CD14-positive monocyte (primary cell): ENCODE data around the gene ANKRD60. TPM values are rescaled to one million over a fixed set of nuclear protein-coding genes. Genes with fewer than 3 reads are reported as not detected.
A peak's percentile ranks its signal among the peaks of the same experiment; 100 is the strongest.

Experiments used
- DNase-seq, 3 donors: peaks; one replicate each; pipeline ENCODE4 v3.0.0-alpha.2; 2011 to 2022
- H2AFZ ChIP-seq: 2 replicates; pipeline ENCODE4 v1.6.0; 2012; ENCODE audit warnings: mild to moderate bottlenecking, low read depth, low read length, inconsistent platforms; ENCODE audit not compliant: insufficient read depth, poor library complexity, severe bottlenecking
- H3K27ac ChIP-seq, 2 donors: 1 replicate in 1 of 2; 2 replicates in 1 of 2; pipeline ENCODE4 v1.5.1; 2012 to 2013; ENCODE audit warnings: low read length in 2 of 2, control low read depth in 1 of 2, inconsistent platforms in 1 of 2, low read depth in 1 of 2, mild to moderate bottlenecking in 1 of 2
- H3K27me3 ChIP-seq, 2 donors: one replicate each; pipeline versions ENCODE4 v1.6.0 to v1.6.1; 2011 to 2013; ENCODE audit warnings: low read length in 2 of 2; ENCODE audit not compliant: control insufficient read depth in 2 of 2, insufficient read depth in 2 of 2
- H3K36me3 ChIP-seq, 2 donors: replicated peaks in 1 of 2; 1 replicate in 1 of 2; 2 replicates in 1 of 2; pipeline versions ENCODE4 v1.5.1 to v1.6.1; 2012 to 2013; ENCODE audit warnings: low read length in 2 of 2, control low read depth in 1 of 2, inconsistent platforms in 1 of 2, mild to moderate bottlenecking in 1 of 2; ENCODE audit not compliant: insufficient read depth in 2 of 2, control insufficient read depth in 1 of 2
- H3K4me1 ChIP-seq, 2 donors: 1 replicate in 1 of 2; 2 replicates in 1 of 2; pipeline versions ENCODE4 v1.5.1 to v1.6.1; 2012 to 2013; ENCODE audit warnings: low read length in 2 of 2, control low read depth in 1 of 2, inconsistent platforms in 1 of 2, mild to moderate bottlenecking in 1 of 2, moderate library complexity in 1 of 2; ENCODE audit not compliant: insufficient read depth in 2 of 2, control insufficient read depth in 1 of 2
- H3K4me2 ChIP-seq: replicated peaks from 2 replicates; pipeline ENCODE3; 2012; ENCODE audit warnings: low read length, moderate library complexity, mild to moderate bottlenecking; ENCODE audit not compliant: poor library complexity, severe bottlenecking; ENCODE audit errors: extremely low read depth
- H3K4me3 ChIP-seq, 3 experiments: fragments of 200-600 bp in 1 of 3; sonication (generic) in 1 of 3; replicated peaks in 1 of 3; 1 replicate in 2 of 3; 2 replicates in 1 of 3; pipeline ENCODE4 v1.5.1; 2011 to 2013; ENCODE audit warnings: low read length in 3 of 3, mild to moderate bottlenecking in 3 of 3, control low read depth in 2 of 3, low read depth in 2 of 3, inconsistent platforms in 1 of 3, moderate library complexity in 1 of 3
- H3K79me2 ChIP-seq: 2 replicates; pipeline ENCODE4 v1.6.0; 2012; ENCODE audit warnings: mild to moderate bottlenecking, control low read depth, inconsistent platforms, low read length, moderate library complexity; ENCODE audit not compliant: insufficient read depth
- H3K9ac ChIP-seq: 2 replicates; pipeline ENCODE4 v1.6.0; 2017; ENCODE audit warnings: low read length, mild to moderate bottlenecking; ENCODE audit not compliant: insufficient read depth, poor library complexity, severe bottlenecking
- H3K9me3 ChIP-seq, 2 donors: replicated peaks in 1 of 2; 1 replicate in 1 of 2; 2 replicates in 1 of 2; pipeline versions ENCODE4 v1.5.1 to v1.6.1; 2012 to 2013; ENCODE audit warnings: low read length in 2 of 2, control low read depth in 1 of 2; ENCODE audit not compliant: control insufficient read depth in 1 of 2, insufficient read depth in 1 of 2
- H4K20me1 ChIP-seq: 2 replicates; pipeline ENCODE4 v1.6.0; 2012; ENCODE audit warnings: mild to moderate bottlenecking, low read length, control low read depth, moderate library complexity; ENCODE audit not compliant: insufficient read depth
- H3K27ac Mint-ChIP-seq, 7 donors: one replicate each; pipeline ENCODE4 v1.8.0; 2020; ENCODE audit warnings: mild to moderate bottlenecking in 7 of 7, mixed read lengths in 7 of 7, moderate library complexity in 6 of 7, inconsistent platforms in 2 of 7
- H3K27me3 Mint-ChIP-seq, 3 donors: one replicate each; pipeline ENCODE4 v1.8.0; 2021 to 2022; ENCODE audit warnings: low read depth in 3 of 3, mild to moderate bottlenecking in 3 of 3, mixed read lengths in 3 of 3, moderate library complexity in 3 of 3, inconsistent platforms in 1 of 3
- H3K36me3 Mint-ChIP-seq, 2 donors: one replicate each; pipeline ENCODE4 v1.8.0; 2020; ENCODE audit warnings: mixed read lengths in 2 of 2, inconsistent platforms in 1 of 2, mild to moderate bottlenecking in 1 of 2
- H3K4me1 Mint-ChIP-seq: one replicate; pipeline ENCODE4 v1.8.0; 2020; ENCODE audit warnings: mild to moderate bottlenecking, mixed read lengths
- H3K4me3 Mint-ChIP-seq, 2 donors: one replicate each; pipeline ENCODE4 v1.8.0; 2020; ENCODE audit warnings: mild to moderate bottlenecking in 2 of 2, mixed read lengths in 2 of 2, moderate library complexity in 1 of 2
- H3K9me3 Mint-ChIP-seq, 7 donors: one replicate each; pipeline ENCODE4 v1.8.0; 2020 to 2022; ENCODE audit warnings: mixed read lengths in 7 of 7, mild to moderate bottlenecking in 6 of 7, moderate library complexity in 6 of 7, inconsistent platforms in 2 of 7
- WGBS: methylation state at CpG from one replicate; pipeline ENCODE4 v1.1.5; 2013; ENCODE audit warnings: missing lambda C conversion rate; ENCODE audit not compliant: insufficient coverage; 5-methylcytosine and 5-hydroxymethylcytosine counted together
- intact Hi-C, 2 donors: fragments of 100-400 bp; cut with micrococcal nuclease; formaldehyde crosslinking; loops; one replicate each; pipeline versions ENCODE4 v1.15.0 to v1.15.1; 2023
- polyA plus RNA-seq, 3 donors: library from polyadenylated mRNA; depleted of rRNA in 1 of 3; unstranded in 2 of 3; stranded (reverse) in 1 of 3; fragments of 300-500 nt in 2 of 3; fragments of >200 nt in 1 of 3; fragmentation: Illumina TruSeq in 2 of 3; gene quantifications; 1 replicate in 2 of 3; 2 replicates in 1 of 3; pipeline ENCODE4 v1.2.3, GENCODE V29; 2012 to 2021
- TF ChIP-seq, protein P1 (sequence below): fragments of 200-600 bp; IDR thresholded peaks from one replicate; pipeline ENCODE4 v1.8.0; 2022; ENCODE audit warnings: antibody characterized with exemption, mild to moderate bottlenecking

Gene ANKRD60
- polyA plus RNA-seq, 3 donors, result not detected

DNA sequence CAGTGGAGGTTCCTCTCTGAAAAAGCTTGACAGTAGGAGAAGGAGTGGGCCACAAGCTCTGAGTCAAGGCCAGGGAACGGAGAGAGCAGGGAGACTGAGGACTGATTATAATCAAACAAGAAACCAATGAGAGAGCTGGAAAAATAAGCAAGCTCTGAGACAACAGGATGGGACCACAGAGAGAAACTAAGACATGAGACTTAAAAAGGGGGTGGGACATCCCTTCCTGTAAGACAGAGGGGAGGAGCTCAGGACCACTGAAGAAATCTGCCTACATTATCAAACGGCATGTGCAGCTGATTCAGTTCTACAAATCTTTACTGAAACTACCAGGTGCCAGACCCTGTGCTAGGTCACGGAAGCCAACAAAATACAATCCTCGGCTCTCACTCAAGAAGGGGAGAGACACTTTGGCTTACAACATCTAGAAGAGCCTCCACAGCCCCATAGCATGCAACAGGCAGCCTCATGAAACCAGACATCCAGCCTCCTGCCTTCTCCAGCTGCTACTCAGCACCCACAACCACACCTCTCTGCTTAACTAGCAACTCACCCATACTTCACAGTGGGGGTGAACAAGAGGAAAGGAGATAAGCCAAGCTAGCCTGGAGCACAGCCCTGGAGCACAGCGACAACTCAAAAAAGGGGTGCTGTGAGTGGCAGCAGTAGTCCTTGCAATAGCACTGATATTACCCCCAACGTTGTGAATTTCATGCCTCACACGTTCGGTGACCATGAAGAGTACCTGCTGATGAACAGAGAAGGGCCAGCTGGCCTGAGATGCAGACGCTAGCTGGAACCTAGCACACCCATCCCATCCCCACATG is 39.1 kb upstream of the ANKRD60 start:
- intact Hi-C loops, result no loop called here
- H3K4me1 ChIP-seq, result no peaks in the 10 kb centered on the region
- no peak overlapping the region for H3K4me3 ChIP-seq
- no peak overlapping the region for H3K27ac ChIP-seq
- no peaks in the 10 kb centered on the region for H3K27me3 ChIP-seq
- no peaks in the 10 kb centered on the region for H3K79me2 ChIP-seq
- no peak overlapping the region for H3K4me2 ChIP-seq
- Mint-ChIP-seq H3K4me1 (peaks cover 6% of the 10 kb centered on the region), H3K36me3 (peaks cover 44 to 48% of the 10 kb centered on the region in 2 donors), H3K27ac (peak overlapping the region in 3 of 7 donors; percentile 19 to 37 (median 27)), H3K27me3 (peaks cover 0 to 3% (median 0%) of the 10 kb centered on the region in 3 donors), H3K9me3 (no peaks in the 10 kb centered on the region), H3K4me3 (no peak overlapping the region)
- peaks cover 17% of the 10 kb centered on the region for H4K20me1 ChIP-seq
- 92% methylated on average over 7 of the region's 9 CpGs for WGBS
- DNase-seq, result no peak
- no peak overlapping the region for H3K9ac ChIP-seq
- no peak overlapping the region for H2AFZ ChIP-seq
- peaks cover 85 to 99% of the 10 kb centered on the region in 2 donors for H3K36me3 ChIP-seq
- TF ChIP-seq, protein P1, sequence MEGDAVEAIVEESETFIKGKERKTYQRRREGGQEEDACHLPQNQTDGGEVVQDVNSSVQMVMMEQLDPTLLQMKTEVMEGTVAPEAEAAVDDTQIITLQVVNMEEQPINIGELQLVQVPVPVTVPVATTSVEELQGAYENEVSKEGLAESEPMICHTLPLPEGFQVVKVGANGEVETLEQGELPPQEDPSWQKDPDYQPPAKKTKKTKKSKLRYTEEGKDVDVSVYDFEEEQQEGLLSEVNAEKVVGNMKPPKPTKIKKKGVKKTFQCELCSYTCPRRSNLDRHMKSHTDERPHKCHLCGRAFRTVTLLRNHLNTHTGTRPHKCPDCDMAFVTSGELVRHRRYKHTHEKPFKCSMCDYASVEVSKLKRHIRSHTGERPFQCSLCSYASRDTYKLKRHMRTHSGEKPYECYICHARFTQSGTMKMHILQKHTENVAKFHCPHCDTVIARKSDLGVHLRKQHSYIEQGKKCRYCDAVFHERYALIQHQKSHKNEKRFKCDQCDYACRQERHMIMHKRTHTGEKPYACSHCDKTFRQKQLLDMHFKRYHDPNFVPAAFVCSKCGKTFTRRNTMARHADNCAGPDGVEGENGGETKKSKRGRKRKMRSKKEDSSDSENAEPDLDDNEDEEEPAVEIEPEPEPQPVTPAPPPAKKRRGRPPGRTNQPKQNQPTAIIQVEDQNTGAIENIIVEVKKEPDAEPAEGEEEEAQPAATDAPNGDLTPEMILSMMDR, result no peak
- no peaks in the 10 kb centered on the region for H3K9me3 ChIP-seq

DNA sequence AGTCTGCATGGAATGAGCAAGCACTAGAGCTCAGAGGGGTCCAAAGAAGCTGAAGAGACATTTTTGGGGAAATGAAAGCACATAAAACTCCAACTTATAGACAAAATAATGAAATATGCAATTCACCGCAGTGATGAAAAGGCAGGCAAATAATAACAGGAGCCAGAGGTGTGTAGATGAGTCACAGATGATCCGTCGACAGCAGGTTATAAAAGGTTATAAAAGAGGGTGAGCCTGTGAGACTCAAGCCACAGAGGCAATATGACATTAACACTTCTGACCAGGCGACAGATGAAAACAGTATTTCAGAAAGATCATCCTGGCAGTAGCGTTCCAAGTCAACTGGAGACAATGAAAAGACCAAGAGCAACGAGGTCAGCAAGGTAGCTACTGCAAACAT is 35.8 kb upstream of the ANKRD60 start:
- Histone ChIP-seq H3K4me3 (no peak overlapping the region), H3K79me2 (no peaks in the 10 kb centered on the region), H3K9ac (no peak overlapping the region), H3K27me3 (no peaks in the 10 kb centered on the region), H3K4me1 (no peaks in the 10 kb centered on the region), H4K20me1 (peaks cover 17% of the 10 kb centered on the region), H3K36me3 (peaks cover 65 to 89% of the 10 kb centered on the region in 2 donors), H2AFZ (no peak overlapping the region), H3K27ac (no peak overlapping the region), H3K4me2 (no peak overlapping the region), H3K9me3 (no peaks in the 10 kb centered on the region)
- H3K27me3 Mint-ChIP-seq, result peaks cover 0 to 3% (median 0%) of the 10 kb centered on the region in 3 donors
- TF ChIP-seq, protein P1, result no peak
- H3K9me3 Mint-ChIP-seq, result no peaks in the 10 kb centered on the region
- no peak for DNase-seq
- no peak overlapping the region for H3K27ac Mint-ChIP-seq
- peaks cover 7% of the 10 kb centered on the region for H3K4me1 Mint-ChIP-seq
- peaks cover 25 to 37% of the 10 kb centered on the region in 2 donors for H3K36me3 Mint-ChIP-seq
- intact Hi-C loops, result no loop called here
- 98% methylated on average over 5 of the region's 6 CpGs for WGBS
- no peak overlapping the region for H3K4me3 Mint-ChIP-seq
